Smooth muscle cell of the brain vasculature (primary cell): ENCODE data around the gene CPEB4.
A peak's percentile ranks its signal among the peaks of the same experiment; 100 is the strongest.

Experiments
- DNase-seq: peaks from one replicate; pipeline ENCODE4 v3.0.0-alpha.2; 2012; ENCODE audit warnings: low read depth, low spot score

The CPEB4 gene

GRCh38 chr5:173913686-173914321 is 25.7 kb downstream of the CPEB4 start:
- DNase-seq = no peak

GRCh38 chr5:173915310-173916014 is 27.3 kb downstream of the CPEB4 start:
- no peak for DNase-seq

GRCh38 chr5:173916233-173916632 is 28.1 kb downstream of the CPEB4 start:
- DNase-seq = no peak

GRCh38 chr5:173917788-173918786 is 29.9 kb downstream of the CPEB4 start:
- DNase-seq = peak; percentile 65

- DNase-seq = no peak
These were observed 31.3 kb downstream of the CPEB4 start for GRCh38 chr5:173919443-173919842.

- DNase-seq = no peak
These were observed 32.0 kb downstream of the CPEB4 start for GRCh38 chr5:173920024-173920753.

DNA sequence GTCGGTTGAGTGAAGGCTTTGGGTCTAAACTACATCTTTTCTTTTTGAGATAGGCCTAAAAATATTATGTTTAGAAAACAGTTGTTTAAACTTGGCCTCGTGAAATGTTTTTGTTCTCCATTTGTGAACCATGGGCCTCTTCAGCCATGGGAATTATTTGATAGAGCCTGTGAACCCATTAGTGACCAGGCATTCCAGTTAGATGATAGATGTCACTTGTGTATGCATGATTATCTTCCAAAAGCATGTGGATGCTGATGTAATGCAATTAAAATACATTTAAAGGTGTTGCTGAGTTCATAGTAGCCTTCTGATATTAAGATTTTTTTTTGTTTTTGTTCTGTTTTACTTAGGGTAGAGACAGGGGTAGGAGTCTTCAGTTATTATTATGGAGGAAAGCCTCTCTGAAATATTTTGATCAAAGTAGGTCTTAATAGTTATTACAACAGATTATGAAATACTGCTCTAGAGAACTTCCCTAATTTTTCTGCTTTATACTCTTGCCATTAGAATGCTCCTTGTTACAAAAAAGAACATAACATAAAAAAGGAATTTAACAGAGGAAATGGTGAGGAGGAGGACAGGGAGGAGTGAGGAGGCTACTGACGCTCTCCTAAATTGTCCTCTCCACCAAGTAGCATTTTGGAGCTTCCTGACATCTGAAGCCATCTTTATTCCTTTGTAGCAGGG is 32.9 kb downstream of the CPEB4 start:
- no peak for DNase-seq

DNA sequence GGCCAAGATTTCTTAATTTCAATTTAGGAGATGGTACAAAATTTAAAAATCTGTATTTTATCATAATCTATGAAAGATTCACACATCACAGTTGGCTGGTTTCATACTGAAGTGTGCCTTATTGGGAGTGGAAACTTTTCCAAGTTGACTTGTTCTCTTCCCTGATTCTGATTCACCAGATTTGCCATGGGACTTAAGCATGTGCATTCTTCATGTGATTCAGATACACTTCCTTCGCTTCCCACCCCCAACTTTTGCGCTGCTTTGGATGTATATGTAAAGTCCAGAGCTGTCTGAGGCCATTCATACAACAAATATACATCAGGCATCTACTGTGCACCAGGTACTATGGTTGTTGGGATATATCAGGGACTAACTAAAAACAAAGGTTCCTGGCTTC is 34.4 kb downstream of the CPEB4 start:
- DNase-seq = no peak

GRCh38 chr5:173923218-173924095 is 35.3 kb downstream of the CPEB4 start:
- no peak for DNase-seq

DNA sequence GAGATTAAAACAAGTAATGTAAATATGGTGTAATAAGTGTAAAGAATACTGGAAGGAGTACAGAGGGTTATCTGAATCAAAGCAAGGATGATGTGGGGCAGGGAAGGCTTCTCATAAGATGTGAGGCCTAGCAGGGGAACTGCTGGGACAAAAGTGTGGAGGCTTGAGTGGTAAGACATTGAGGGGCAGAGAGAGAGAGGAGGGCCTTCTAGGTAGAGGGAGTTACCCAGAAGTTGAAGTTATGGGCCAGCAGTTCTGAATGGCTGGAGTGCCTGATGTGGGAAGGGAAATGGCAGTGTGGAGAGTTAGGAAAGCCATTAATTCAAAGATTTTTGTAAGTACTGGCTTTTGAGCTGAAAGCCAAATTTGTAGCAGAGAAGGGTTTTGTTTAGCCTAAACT is 36.8 kb downstream of the CPEB4 start:
- DNase-seq = no peak

- peak; percentile 32 for DNase-seq
These were observed 37.4 kb downstream of the CPEB4 start for GRCh38 chr5:173925449-173926071.

DNA sequence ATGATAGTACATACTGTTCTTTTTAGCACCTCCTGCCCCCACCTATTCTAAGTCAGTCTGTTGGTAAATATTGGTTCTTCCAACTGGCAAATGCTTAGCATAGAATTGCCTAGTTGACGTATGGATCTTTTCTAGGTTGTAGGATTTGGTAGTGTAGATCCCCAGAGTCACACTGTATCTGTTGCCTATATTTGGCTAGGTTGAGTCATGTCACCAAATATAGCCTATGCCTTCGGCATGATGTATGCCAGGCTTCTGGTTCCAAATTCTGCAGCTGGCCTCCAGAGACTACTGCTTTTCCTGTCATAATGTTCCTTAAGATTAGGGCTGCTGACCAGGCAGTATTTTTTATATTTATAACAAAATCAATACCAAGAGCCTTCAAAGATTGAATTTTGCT is 38.2 kb downstream of the CPEB4 start:
- no peak for DNase-seq

- DNase-seq = no peak
These were observed 40.9 kb downstream of the CPEB4 start for GRCh38 chr5:173928871-173929574.

DNA sequence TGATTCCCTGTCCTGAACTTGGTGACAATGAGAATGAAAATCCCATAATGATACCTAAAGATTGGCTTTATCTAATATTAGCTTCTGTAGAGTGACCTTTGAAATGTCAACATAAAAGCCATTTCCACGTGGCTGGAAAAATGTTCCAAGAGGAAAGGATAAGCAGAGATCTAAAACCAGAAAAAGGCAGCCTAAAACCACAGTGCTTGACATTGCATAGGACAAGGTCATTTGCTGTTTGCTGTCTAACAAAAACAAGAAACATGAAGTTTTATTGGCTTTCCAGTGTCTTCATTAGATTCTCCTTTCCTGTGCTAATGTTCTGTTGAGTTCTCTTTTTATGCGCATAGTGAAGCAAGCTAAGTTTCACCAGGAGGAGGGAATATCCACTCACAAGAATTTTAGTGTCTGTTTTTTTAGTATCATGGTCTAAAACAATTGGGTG is 44.6 kb downstream of the CPEB4 start:
- DNase-seq = no peak

DNA sequence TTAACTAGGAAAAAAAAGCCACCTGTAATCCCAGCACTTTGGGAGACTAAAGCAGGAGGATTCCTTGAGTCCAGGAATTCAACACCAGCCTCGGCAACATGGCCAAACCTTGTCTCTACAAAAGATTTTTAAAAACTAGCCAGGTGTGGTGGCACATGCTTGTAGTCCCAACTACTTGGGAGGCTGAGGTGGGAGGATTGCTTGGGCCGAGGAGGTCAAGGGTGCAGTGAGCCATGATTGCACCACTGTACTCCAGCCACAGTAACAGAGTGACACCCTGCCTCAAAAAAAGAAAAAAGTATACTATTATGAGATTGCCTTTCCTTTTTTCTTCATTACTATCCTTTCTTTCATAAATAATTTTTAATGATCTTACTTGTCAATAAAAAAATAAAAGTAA is 45.8 kb downstream of the CPEB4 start:
- DNase-seq = no peak

DNA sequence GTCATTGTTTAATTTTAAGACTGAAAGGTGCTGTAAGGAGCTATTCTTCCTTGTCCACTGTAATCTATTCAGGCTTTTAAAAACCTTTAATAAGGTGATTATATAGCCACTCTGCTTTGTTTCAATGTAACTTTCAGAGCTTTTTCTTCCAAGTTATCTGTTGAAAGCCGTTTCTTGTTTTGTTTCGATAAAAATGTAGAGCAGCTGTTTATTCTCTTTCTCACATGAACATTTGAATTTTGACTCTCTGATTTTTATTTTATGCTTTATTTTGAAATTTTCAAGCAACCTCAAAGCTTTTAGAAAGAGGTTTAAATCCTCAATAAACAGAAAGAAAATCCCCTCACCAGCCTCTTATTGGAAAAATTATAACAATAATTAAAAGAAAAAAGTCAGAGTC is 47.2 kb downstream of the CPEB4 start:
- DNase-seq = no peak

GRCh38 chr5:173940269-173940668 is 52.1 kb downstream of the CPEB4 start:
- no peak for DNase-seq

- no peak for DNase-seq
These were observed 53.0 kb downstream of the CPEB4 start for GRCh38 chr5:173941102-173941501.
